NT2/D1 (cell line): ENCODE data around the gene ZNF221.

Source experiments
- DNase-seq: peaks from one replicate; pipeline ENCODE4 v3.0.0-alpha.2; 2011; ENCODE audit warnings: low read depth, low spot score
- H3K27me3 ChIP-seq: 2 replicates; pipeline ENCODE4 v1.6.0; 2011; ENCODE audit warnings: mild to moderate bottlenecking; ENCODE audit not compliant: insufficient read length, insufficient read depth
- H3K36me3 ChIP-seq: 2 replicates; pipeline ENCODE4 v1.6.1; 2011; ENCODE audit warnings: mild to moderate bottlenecking, low read length, mixed read lengths; ENCODE audit not compliant: insufficient read depth, insufficient read length
- H3K4me1 ChIP-seq: 2 replicates; pipeline ENCODE4 v1.5.1; 2011; ENCODE audit not compliant: insufficient read depth, insufficient read length
- H3K4me3 ChIP-seq: 2 replicates; pipeline ENCODE4 v1.5.1; 2011; ENCODE audit warnings: low read depth; ENCODE audit not compliant: insufficient read length
- H3K9ac ChIP-seq: 2 replicates; pipeline ENCODE4 v1.6.0; 2011; ENCODE audit warnings: low read depth; ENCODE audit not compliant: insufficient read length
- H3K9me3 ChIP-seq: 2 replicates; pipeline ENCODE4 v1.5.1; 2011; ENCODE audit warnings: mild to moderate bottlenecking, low read length; ENCODE audit not compliant: insufficient read depth
- SUZ12 ChIP-seq: IDR thresholded peaks from 2 replicates; pipeline ENCODE4 v1.6.1; 2011; ENCODE audit not compliant: insufficient read length, insufficient read depth; ENCODE audit errors: extremely low read depth
- YY1 ChIP-seq: IDR thresholded peaks from 2 replicates; pipeline ENCODE4 v1.6.1; 2011; ENCODE audit not compliant: insufficient read length, insufficient read depth
- ZNF274 ChIP-seq: IDR thresholded peaks from 2 replicates; pipeline ENCODE4 v1.6.1; 2011; ENCODE audit warnings: mild to moderate bottlenecking, low read depth, low read length

ZNF221 gene

GRCh38 chr19:43966079-43966694, 15.2 kb downstream of the ZNF221 start:
- Histone ChIP-seq H3K9ac (no peak overlapping the region), H3K27me3 (no peaks in the 10 kb centered on the region), H3K4me3 (no peak overlapping the region), H3K36me3 (peaks cover 69% of the 10 kb centered on the region), H3K9me3 (peaks cover 93% of the 10 kb centered on the region), H3K4me1 (no peaks in the 10 kb centered on the region)
- DNase-seq: no peak
- TF ChIP-seq SUZ12 (no peak), YY1 (no peak), ZNF274 (no peak)

GRCh38 chr19:43976732-43977131, 25.7 kb downstream of the ZNF221 start:
- peaks cover 6% of the 10 kb centered on the region; the same call in 1 of the 2 replicates for H3K9me3 ChIP-seq
- H3K4me3 ChIP-seq: no peak overlapping the region
- no peaks in the 10 kb centered on the region for H3K4me1 ChIP-seq
- no peaks in the 10 kb centered on the region for H3K27me3 ChIP-seq
- TF ChIP-seq YY1 (no peak), ZNF274 (no peak), SUZ12 (no peak)
- no peak for DNase-seq
- no peaks in the 10 kb centered on the region for H3K36me3 ChIP-seq
- H3K9ac ChIP-seq: no peak overlapping the region

GRCh38 chr19:43983544-43983911, 32.5 kb downstream of the ZNF221 start:
- H3K36me3 ChIP-seq: peaks cover 4% of the 10 kb centered on the region
- no peak overlapping the region for H3K9ac ChIP-seq
- no peak for TF ChIP-seq YY1
- no peaks in the 10 kb centered on the region for H3K9me3 ChIP-seq
- DNase-seq: no peak
- no peak overlapping the region for H3K4me3 ChIP-seq
- no peaks in the 10 kb centered on the region for H3K27me3 ChIP-seq
- H3K4me1 ChIP-seq: no peaks in the 10 kb centered on the region

GRCh38 chr19:43983912-43984686, 33.1 kb downstream of the ZNF221 start, which contains the start of gene ZNF155:
TSS of gene ZNF155 (plus strand) at chr19:43984188. CDS start at chr19:43988544, 4,356 bp downstream.
- Histone ChIP-seq H3K4me1 (no peaks in the 10 kb centered on the region), H3K9me3 (no peaks in the 10 kb centered on the region), H3K27me3 (no peaks in the 10 kb centered on the region), H3K36me3 (peaks cover 8% of the 10 kb centered on the region), H3K9ac (peak within 1 kb of the TSS; percentile 75), H3K4me3 (peak within 1 kb of the TSS; percentile 55)
- peak; percentile 92 for DNase-seq
- TF ChIP-seq ZNF274 (no peak), SUZ12 (no peak), YY1 (no peak)

GRCh38 chr19:43984687-43985000, 33.6 kb downstream of the ZNF221 start:
- Histone ChIP-seq H3K27me3 (no peaks in the 10 kb centered on the region), H3K4me1 (no peaks in the 10 kb centered on the region), H3K9ac (peak overlapping the region; percentile 75), H3K36me3 (peaks cover 14% of the 10 kb centered on the region), H3K4me3 (peak overlapping the region; percentile 55), H3K9me3 (no peaks in the 10 kb centered on the region)
- TF ChIP-seq SUZ12: no peak
- TF ChIP-seq YY1: no peak
- TF ChIP-seq ZNF274: no peak
- no peak for DNase-seq

- Histone ChIP-seq H3K27me3 (no peaks in the 10 kb centered on the region), H3K4me1 (no peaks in the 10 kb centered on the region), H3K9me3 (no peaks in the 10 kb centered on the region), H3K4me3 (no peak overlapping the region), H3K9ac (no peak overlapping the region), H3K36me3 (peaks cover 17% of the 10 kb centered on the region)
- TF ChIP-seq ZNF274 (no peak), SUZ12 (no peak), YY1 (no peak)
- no peak for DNase-seq
These were observed 46.7 kb downstream of the ZNF221 start for GRCh38 chr19:43997631-43998290.

- Histone ChIP-seq H3K9ac (peak overlapping the region; percentile 75), H3K9me3 (no peaks in the 10 kb centered on the region; the same call in 1 of the 2 replicates), H3K4me1 (no peaks in the 10 kb centered on the region), H3K27me3 (no peaks in the 10 kb centered on the region), H3K36me3 (no peaks in the 10 kb centered on the region), H3K4me3 (peak overlapping the region; percentile 87)
- no peak for DNase-seq
- TF ChIP-seq YY1 (no peak), ZNF274 (no peak), SUZ12 (no peak)
These were observed 51.2 kb downstream of the ZNF221 start for GRCh38 chr19:44002212-44002565.
